CD14-positive monocyte (primary cell): ENCODE data around the gene CCND1. TPM values are rescaled to one million over a fixed set of nuclear protein-coding genes. Genes with fewer than 3 reads are reported as not detected.

Experiments
- DNase-seq, 3 donors: peaks; one replicate each; pipeline ENCODE4 v3.0.0-alpha.2; 2011 to 2022
- H2AFZ ChIP-seq: 2 replicates; pipeline ENCODE4 v1.6.0; 2012; ENCODE audit warnings: mild to moderate bottlenecking, low read depth, low read length, inconsistent platforms; ENCODE audit not compliant: insufficient read depth, poor library complexity, severe bottlenecking
- H3K27ac ChIP-seq, 2 donors: 1 replicate in 1 of 2; 2 replicates in 1 of 2; pipeline ENCODE4 v1.5.1; 2012 to 2013; ENCODE audit warnings: low read length in 2 of 2, control low read depth in 1 of 2, inconsistent platforms in 1 of 2, low read depth in 1 of 2, mild to moderate bottlenecking in 1 of 2
- H3K27me3 ChIP-seq, 2 donors: one replicate each; pipeline versions ENCODE4 v1.6.0 to v1.6.1; 2011 to 2013; ENCODE audit warnings: low read length in 2 of 2; ENCODE audit not compliant: control insufficient read depth in 2 of 2, insufficient read depth in 2 of 2
- H3K36me3 ChIP-seq, 2 donors: replicated peaks in 1 of 2; 1 replicate in 1 of 2; 2 replicates in 1 of 2; pipeline versions ENCODE4 v1.5.1 to v1.6.1; 2012 to 2013; ENCODE audit warnings: low read length in 2 of 2, control low read depth in 1 of 2, inconsistent platforms in 1 of 2, mild to moderate bottlenecking in 1 of 2; ENCODE audit not compliant: insufficient read depth in 2 of 2, control insufficient read depth in 1 of 2
- H3K4me1 ChIP-seq, 2 donors: 1 replicate in 1 of 2; 2 replicates in 1 of 2; pipeline versions ENCODE4 v1.5.1 to v1.6.1; 2012 to 2013; ENCODE audit warnings: low read length in 2 of 2, control low read depth in 1 of 2, inconsistent platforms in 1 of 2, mild to moderate bottlenecking in 1 of 2, moderate library complexity in 1 of 2; ENCODE audit not compliant: insufficient read depth in 2 of 2, control insufficient read depth in 1 of 2
- H3K4me2 ChIP-seq: replicated peaks from 2 replicates; pipeline ENCODE3; 2012; ENCODE audit warnings: low read length, moderate library complexity, mild to moderate bottlenecking; ENCODE audit not compliant: poor library complexity, severe bottlenecking; ENCODE audit errors: extremely low read depth
- H3K4me3 ChIP-seq, 3 experiments: fragments of 200-600 bp in 1 of 3; sonication (generic) in 1 of 3; replicated peaks in 1 of 3; 1 replicate in 2 of 3; 2 replicates in 1 of 3; pipeline ENCODE4 v1.5.1; 2011 to 2013; ENCODE audit warnings: low read length in 3 of 3, mild to moderate bottlenecking in 3 of 3, control low read depth in 2 of 3, low read depth in 2 of 3, inconsistent platforms in 1 of 3, moderate library complexity in 1 of 3
- H3K79me2 ChIP-seq: 2 replicates; pipeline ENCODE4 v1.6.0; 2012; ENCODE audit warnings: mild to moderate bottlenecking, control low read depth, inconsistent platforms, low read length, moderate library complexity; ENCODE audit not compliant: insufficient read depth
- H3K9ac ChIP-seq: 2 replicates; pipeline ENCODE4 v1.6.0; 2017; ENCODE audit warnings: low read length, mild to moderate bottlenecking; ENCODE audit not compliant: insufficient read depth, poor library complexity, severe bottlenecking
- H3K9me3 ChIP-seq, 2 donors: replicated peaks in 1 of 2; 1 replicate in 1 of 2; 2 replicates in 1 of 2; pipeline versions ENCODE4 v1.5.1 to v1.6.1; 2012 to 2013; ENCODE audit warnings: low read length in 2 of 2, control low read depth in 1 of 2; ENCODE audit not compliant: control insufficient read depth in 1 of 2, insufficient read depth in 1 of 2
- H4K20me1 ChIP-seq: 2 replicates; pipeline ENCODE4 v1.6.0; 2012; ENCODE audit warnings: mild to moderate bottlenecking, low read length, control low read depth, moderate library complexity; ENCODE audit not compliant: insufficient read depth
- H3K27ac Mint-ChIP-seq, 7 donors: one replicate each; pipeline ENCODE4 v1.8.0; 2020; ENCODE audit warnings: mild to moderate bottlenecking in 7 of 7, mixed read lengths in 7 of 7, moderate library complexity in 6 of 7, inconsistent platforms in 2 of 7
- H3K27me3 Mint-ChIP-seq, 3 donors: one replicate each; pipeline ENCODE4 v1.8.0; 2021 to 2022; ENCODE audit warnings: low read depth in 3 of 3, mild to moderate bottlenecking in 3 of 3, mixed read lengths in 3 of 3, moderate library complexity in 3 of 3, inconsistent platforms in 1 of 3
- H3K36me3 Mint-ChIP-seq, 2 donors: one replicate each; pipeline ENCODE4 v1.8.0; 2020; ENCODE audit warnings: mixed read lengths in 2 of 2, inconsistent platforms in 1 of 2, mild to moderate bottlenecking in 1 of 2
- H3K4me1 Mint-ChIP-seq: one replicate; pipeline ENCODE4 v1.8.0; 2020; ENCODE audit warnings: mild to moderate bottlenecking, mixed read lengths
- H3K4me3 Mint-ChIP-seq, 2 donors: one replicate each; pipeline ENCODE4 v1.8.0; 2020; ENCODE audit warnings: mild to moderate bottlenecking in 2 of 2, mixed read lengths in 2 of 2, moderate library complexity in 1 of 2
- H3K9me3 Mint-ChIP-seq, 7 donors: one replicate each; pipeline ENCODE4 v1.8.0; 2020 to 2022; ENCODE audit warnings: mixed read lengths in 7 of 7, mild to moderate bottlenecking in 6 of 7, moderate library complexity in 6 of 7, inconsistent platforms in 2 of 7
- CTCF ChIP-seq: fragments of 200-600 bp; IDR thresholded peaks from one replicate; pipeline ENCODE4 v1.8.0; 2022; ENCODE audit warnings: antibody characterized with exemption, mild to moderate bottlenecking
- WGBS: methylation state at CpG from one replicate; pipeline ENCODE4 v1.1.5; 2013; ENCODE audit warnings: missing lambda C conversion rate; ENCODE audit not compliant: insufficient coverage; 5-methylcytosine and 5-hydroxymethylcytosine counted together
- intact Hi-C, 2 donors: fragments of 100-400 bp; cut with micrococcal nuclease; formaldehyde crosslinking; loops; one replicate each; pipeline versions ENCODE4 v1.15.0 to v1.15.1; 2023
- polyA plus RNA-seq, 3 donors: library from polyadenylated mRNA; depleted of rRNA in 1 of 3; unstranded in 2 of 3; stranded (reverse) in 1 of 3; fragments of 300-500 nt in 2 of 3; fragments of >200 nt in 1 of 3; fragmentation: Illumina TruSeq in 2 of 3; gene quantifications; 1 replicate in 2 of 3; 2 replicates in 1 of 3; pipeline ENCODE4 v1.2.3, GENCODE V29; 2012 to 2021

The CCND1 gene
- polyA plus RNA-seq, 3 donors = 0.01 TPM; not detected in 2

- peaks cover 8 to 32% (median 17%) of the 10 kb centered on the region in 7 donors for H3K9me3 Mint-ChIP-seq
- H3K27ac Mint-ChIP-seq = no peak overlapping the region
- Histone ChIP-seq H3K9ac (no peak overlapping the region), H3K4me3 (no peak overlapping the region), H3K36me3 (no peaks in the 10 kb centered on the region), H4K20me1 (no peaks in the 10 kb centered on the region), H3K4me1 (peaks cover 24 to 28% of the 10 kb centered on the region in 2 donors), H3K4me2 (no peak overlapping the region), H3K9me3 (peaks cover 14 to 20% of the 10 kb centered on the region in 2 donors), H3K27me3 (peaks cover 31 to 57% of the 10 kb centered on the region in 2 donors), H2AFZ (no peak overlapping the region), H3K27ac (no peak overlapping the region), H3K79me2 (no peaks in the 10 kb centered on the region)
- H3K4me3 Mint-ChIP-seq = no peak overlapping the region
- no peak for DNase-seq
- H3K4me1 Mint-ChIP-seq = peaks cover 16% of the 10 kb centered on the region
- peaks cover 48 to 78% (median 60%) of the 10 kb centered on the region in 3 donors for H3K27me3 Mint-ChIP-seq
- no peak for TF ChIP-seq CTCF
- H3K36me3 Mint-ChIP-seq = peaks cover 0 to 2% of the 10 kb centered on the region in 2 donors
- 100% methylated on average over 1 of the region's 6 CpGs for whole genome bisulfite sequencing
- intact Hi-C loops = no loop called here
Measured at GRCh38 chr11:69634069-69634468, 6.9 kb upstream of the CCND1 start.

- Histone ChIP-seq H3K79me2 (no peaks in the 10 kb centered on the region), H3K4me1 (peaks cover 27 to 31% of the 10 kb centered on the region in 2 donors), H3K9ac (no peak overlapping the region), H3K27me3 (peaks cover 31 to 62% of the 10 kb centered on the region in 2 donors), H3K27ac (no peak overlapping the region), H3K4me2 (no peak overlapping the region), H3K9me3 (peaks cover 9 to 15% of the 10 kb centered on the region in 2 donors), H4K20me1 (no peaks in the 10 kb centered on the region), H2AFZ (no peak overlapping the region), H3K36me3 (no peaks in the 10 kb centered on the region), H3K4me3 (no peak overlapping the region)
- H3K9me3 Mint-ChIP-seq = peaks cover 5 to 27% (median 12%) of the 10 kb centered on the region in 7 donors
- peak overlapping the region in 1 of 2 donors; percentile 35 for H3K4me3 Mint-ChIP-seq
- intact Hi-C loops = no loop called here
- 85% methylated on average over 6 of the region's 7 CpGs for WGBS
- H3K36me3 Mint-ChIP-seq = peaks cover 0 to 2% of the 10 kb centered on the region in 2 donors
- no peak overlapping the region for H3K27ac Mint-ChIP-seq
- no peak for TF ChIP-seq CTCF
- peaks cover 18% of the 10 kb centered on the region for H3K4me1 Mint-ChIP-seq
- peaks cover 49 to 80% (median 65%) of the 10 kb centered on the region in 3 donors for H3K27me3 Mint-ChIP-seq
- DNase-seq = no peak
Measured at GRCh38 chr11:69634590-69634989, 6.4 kb upstream of the CCND1 start.
